ENCODE measurements around the gene SPI1. TPM values are rescaled to one million over a fixed set of nuclear protein-coding genes. Genes with fewer than 3 reads are reported as not detected.
A peak's percentile ranks its signal among the peaks of the same experiment; 100 is the strongest.

The SPI1 gene
- polyA plus RNA-seq, 2 of the 4 experiments (the other 2 are of a cell fraction) = 0.14 TPM; not detected in 1

DNA sequence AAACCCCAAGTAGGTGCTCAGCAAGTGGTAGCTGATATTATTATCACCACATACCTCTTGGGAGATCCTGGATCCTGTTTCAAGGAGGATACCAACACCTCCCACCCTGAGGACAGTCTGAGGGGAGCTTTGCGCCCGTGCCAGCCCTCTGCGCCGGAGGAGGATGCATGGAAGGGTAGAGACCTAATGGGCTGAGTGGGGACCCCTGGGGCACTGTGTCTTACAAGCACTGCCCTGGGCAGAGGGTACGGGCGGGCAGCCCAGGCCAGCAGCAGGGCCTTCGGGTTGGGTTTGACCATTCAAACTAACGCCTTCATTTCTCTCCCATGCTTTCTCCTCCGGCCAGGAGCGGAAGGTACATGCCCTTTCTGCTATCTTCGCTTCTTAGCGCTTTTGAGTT is 52.1 kb downstream of the SPI1 start:
- no peak overlapping the region for H3K27ac ChIP-seq
- 93% methylated on average over 12 of the region's 12 CpGs for WGBS (ENCODE audit: missing lambda C conversion rate)
- no peak overlapping the region for H3K4me3 ChIP-seq
- DNase-seq (ENCODE audit: low read depth in 1 of 2, low spot score in 1 of 2) (no peak), ATAC-seq (no peak), FAIRE-seq (no peak)
- H3K4me1 ChIP-seq = no peaks in the 10 kb centered on the region
- no peak overlapping the region for H3K4me2 ChIP-seq
- H3K9me3 ChIP-seq = no peaks in the 10 kb centered on the region
- POLR2A ChIA-PET = no interaction called here
- CTCF ChIA-PET = interaction anchor here (0.6 to 1.2 kb wide), 5 partner anchors 10 to 499 kb away, joined by 3 to 6 read pairs (median 3); no protein-coding TSS in a partner anchor
- TF ChIP-seq NPAS2 (CRISPR knock-in tag; IDR thresholded peaks at IDR 0.05; ENCODE audit: borderline replicate concordance) (no peak), ZSCAN20 (CRISPR knock-in tag; IDR thresholded peaks at IDR 0.05) (no peak), POLR2AphosphoS2 (conservative IDR thresholded peaks at IDR 0.05; ENCODE audit: low read length) (no peak), PHF8 (IDR thresholded peaks at IDR 0.05; ENCODE audit: borderline replicate concordance, low read depth) (no peak)

DNA sequence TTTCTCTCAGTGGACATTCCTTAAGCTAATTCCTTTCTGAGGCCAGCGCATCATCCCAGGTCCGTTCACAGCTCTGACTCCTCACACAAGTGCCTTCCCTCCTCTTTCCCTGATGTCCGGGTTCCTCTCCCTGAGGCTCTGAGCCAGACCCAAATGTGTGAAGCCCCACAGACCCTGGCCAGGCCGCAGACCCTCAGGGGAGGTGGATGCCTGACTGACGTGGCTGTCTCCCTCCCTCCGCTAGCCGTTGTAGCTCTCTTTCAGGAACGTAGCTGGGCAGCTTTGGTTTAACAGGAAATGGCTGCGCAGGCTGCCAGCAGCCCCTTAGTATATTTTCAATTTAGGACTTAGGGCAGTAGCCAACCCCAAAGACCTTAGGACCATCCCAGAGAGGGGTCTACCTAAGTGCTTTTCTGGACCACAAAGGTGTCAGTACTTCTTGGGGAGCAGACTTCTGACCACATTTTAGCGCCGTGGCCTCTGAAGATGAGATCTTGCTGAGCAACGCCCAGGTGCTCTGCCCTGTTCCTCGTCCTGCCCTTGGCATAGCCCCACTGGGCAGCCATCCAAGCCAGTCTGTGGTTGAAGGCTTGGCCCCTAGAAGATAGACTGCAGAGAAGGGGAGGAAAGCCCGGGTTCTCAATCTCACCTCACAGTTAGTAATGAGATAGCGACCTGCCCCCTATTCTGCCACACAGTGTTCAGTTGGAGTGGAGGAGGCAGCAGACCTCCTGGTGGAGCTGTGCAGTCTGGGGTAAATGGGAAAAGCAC is 52.9 kb downstream of the SPI1 start:
- DNase-seq (ENCODE audit: low read depth in 1 of 2, low spot score in 1 of 2) (no peak), FAIRE-seq (no peak)

DNA sequence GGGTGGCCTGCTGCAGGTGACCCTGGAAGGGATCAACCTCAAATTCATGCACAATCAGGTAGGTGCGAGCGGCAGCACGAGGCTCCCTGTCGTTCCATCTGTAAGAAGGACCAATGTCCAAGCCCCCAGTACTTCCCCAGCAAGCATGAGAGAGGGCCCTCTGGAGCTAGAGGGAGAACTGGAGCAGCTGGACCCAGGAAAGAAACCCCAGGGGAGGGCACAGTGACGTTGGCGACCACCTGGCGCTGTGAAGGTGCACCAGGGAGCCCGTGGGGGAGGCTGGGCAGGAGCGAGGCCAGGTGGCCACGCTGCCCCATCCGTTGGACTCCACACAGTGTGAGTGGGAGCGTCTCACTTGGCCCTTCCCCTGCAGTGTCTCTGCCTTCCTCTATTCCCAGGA is 53.8 kb downstream of the SPI1 start:
- H3K27ac ChIP-seq = no peak overlapping the region
- ATAC-seq (peak in 1 of 2 experiments; percentile 21; a peak in 2 of 6 replicates), FAIRE-seq (no peak), DNase-seq (ENCODE audit: low read depth in 1 of 2, low spot score in 1 of 2) (no peak)
- POLR2A ChIA-PET = no interaction called here
- TF ChIP-seq ZSCAN20 (CRISPR knock-in tag; IDR thresholded peaks at IDR 0.05) = no peak
- TF ChIP-seq NR3C1 (IDR thresholded peaks at IDR 0.05) = no peak
- TF ChIP-seq POLR2A (IDR thresholded peaks at IDR 0.05; ENCODE audit: low read length) = no peak
- TF ChIP-seq, protein P1, sequence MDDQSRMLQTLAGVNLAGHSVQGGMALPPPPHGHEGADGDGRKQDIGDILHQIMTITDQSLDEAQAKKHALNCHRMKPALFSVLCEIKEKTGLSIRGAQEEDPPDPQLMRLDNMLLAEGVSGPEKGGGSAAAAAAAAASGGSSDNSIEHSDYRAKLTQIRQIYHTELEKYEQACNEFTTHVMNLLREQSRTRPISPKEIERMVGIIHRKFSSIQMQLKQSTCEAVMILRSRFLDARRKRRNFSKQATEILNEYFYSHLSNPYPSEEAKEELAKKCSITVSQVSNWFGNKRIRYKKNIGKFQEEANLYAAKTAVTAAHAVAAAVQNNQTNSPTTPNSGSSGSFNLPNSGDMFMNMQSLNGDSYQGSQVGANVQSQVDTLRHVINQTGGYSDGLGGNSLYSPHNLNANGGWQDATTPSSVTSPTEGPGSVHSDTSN (IDR thresholded peaks at IDR 0.05) = no peak
- TF ChIP-seq MAZ (IDR thresholded peaks at IDR 0.05; ENCODE audit: borderline replicate concordance, low read depth, low read length) = no peak
- TF ChIP-seq SREBF2 (IDR thresholded peaks at IDR 0.05) = no peak
- no peak for TF ChIP-seq HOXB13 (CRISPR knock-in tag; IDR thresholded peaks at IDR 0.05; ENCODE audit: low read depth)
- no peak for TF ChIP-seq FOSL2 (IDR thresholded peaks at IDR 0.05)
- no peak for TF ChIP-seq FOSL2 (CRISPR knock-in tag; IDR thresholded peaks at IDR 0.05)
- no peak for TF ChIP-seq RARB (CRISPR knock-in tag; IDR thresholded peaks at IDR 0.05)
- TF ChIP-seq MAFK (IDR thresholded peaks at IDR 0.05; ENCODE audit: partially characterized antibody) = no peak
- TF ChIP-seq, protein P2, sequence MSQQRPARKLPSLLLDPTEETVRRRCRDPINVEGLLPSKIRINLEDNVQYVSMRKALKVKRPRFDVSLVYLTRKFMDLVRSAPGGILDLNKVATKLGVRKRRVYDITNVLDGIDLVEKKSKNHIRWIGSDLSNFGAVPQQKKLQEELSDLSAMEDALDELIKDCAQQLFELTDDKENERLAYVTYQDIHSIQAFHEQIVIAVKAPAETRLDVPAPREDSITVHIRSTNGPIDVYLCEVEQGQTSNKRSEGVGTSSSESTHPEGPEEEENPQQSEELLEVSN (IDR thresholded peaks at IDR 0.05; ENCODE audit: borderline replicate concordance, low read depth) = no peak
- TF ChIP-seq TP53 (CRISPR knock-in tag; IDR thresholded peaks at IDR 0.05) = no peak
- TF ChIP-seq CBX8 (IDR thresholded peaks at IDR 0.05) = no peak
- CTCF ChIA-PET = interaction anchor here (2.2 kb wide), 1 partner anchor 31 kb away, joined by 11 read pairs; no protein-coding TSS in a partner anchor
- WGBS (ENCODE audit: missing lambda C conversion rate) = 97% methylated on average over 9 of the region's 12 CpGs
- H3K4me1 ChIP-seq = no peaks in the 10 kb centered on the region
- H3K4me3 ChIP-seq = no peak overlapping the region
- H3K4me2 ChIP-seq = no peak overlapping the region
- H3K9me3 ChIP-seq = no peaks in the 10 kb centered on the region

More for the DNA sequence above, 52.9 kb downstream of the SPI1 start:
- Histone ChIP-seq H3K9me3 (no peaks in the 10 kb centered on the region), H3K27ac (no peak overlapping the region), H3K4me3 (no peak overlapping the region), H3K4me1 (no peaks in the 10 kb centered on the region), H3K4me2 (no peak overlapping the region)
- TF ChIP-seq NR3C1 (IDR thresholded peaks at IDR 0.05) (no peak), HOXA7 (CRISPR knock-in tag; IDR thresholded peaks at IDR 0.05) (no peak), HOXB13 (CRISPR knock-in tag; IDR thresholded peaks at IDR 0.05; ENCODE audit: low read depth) (no peak), TFCP2L1 (CRISPR knock-in tag; IDR thresholded peaks at IDR 0.05) (no peak), CBX2 (IDR thresholded peaks at IDR 0.05; ENCODE audit: borderline replicate concordance, low read depth) (no peak), EHF (CRISPR knock-in tag; IDR thresholded peaks at IDR 0.05) (no peak), NPAS2 (CRISPR knock-in tag; IDR thresholded peaks at IDR 0.05; ENCODE audit: borderline replicate concordance) (no peak), MAFK (IDR thresholded peaks at IDR 0.05; ENCODE audit: partially characterized antibody) (no peak), EP300 (IDR thresholded peaks at IDR 0.05) (no peak), TP53 (CRISPR knock-in tag; IDR thresholded peaks at IDR 0.05) (no peak), CHD4 (IDR thresholded peaks at IDR 0.05; ENCODE audit: borderline replicate concordance) (no peak)
- TF ChIP-seq, protein P3, sequence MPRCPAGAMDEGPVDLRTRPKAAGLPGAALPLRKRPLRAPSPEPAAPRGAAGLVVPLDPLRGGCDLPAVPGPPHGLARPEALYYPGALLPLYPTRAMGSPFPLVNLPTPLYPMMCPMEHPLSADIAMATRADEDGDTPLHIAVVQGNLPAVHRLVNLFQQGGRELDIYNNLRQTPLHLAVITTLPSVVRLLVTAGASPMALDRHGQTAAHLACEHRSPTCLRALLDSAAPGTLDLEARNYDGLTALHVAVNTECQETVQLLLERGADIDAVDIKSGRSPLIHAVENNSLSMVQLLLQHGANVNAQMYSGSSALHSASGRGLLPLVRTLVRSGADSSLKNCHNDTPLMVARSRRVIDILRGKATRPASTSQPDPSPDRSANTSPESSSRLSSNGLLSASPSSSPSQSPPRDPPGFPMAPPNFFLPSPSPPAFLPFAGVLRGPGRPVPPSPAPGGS (IDR thresholded peaks at IDR 0.05) = no peak
- TF ChIP-seq, protein P4, sequence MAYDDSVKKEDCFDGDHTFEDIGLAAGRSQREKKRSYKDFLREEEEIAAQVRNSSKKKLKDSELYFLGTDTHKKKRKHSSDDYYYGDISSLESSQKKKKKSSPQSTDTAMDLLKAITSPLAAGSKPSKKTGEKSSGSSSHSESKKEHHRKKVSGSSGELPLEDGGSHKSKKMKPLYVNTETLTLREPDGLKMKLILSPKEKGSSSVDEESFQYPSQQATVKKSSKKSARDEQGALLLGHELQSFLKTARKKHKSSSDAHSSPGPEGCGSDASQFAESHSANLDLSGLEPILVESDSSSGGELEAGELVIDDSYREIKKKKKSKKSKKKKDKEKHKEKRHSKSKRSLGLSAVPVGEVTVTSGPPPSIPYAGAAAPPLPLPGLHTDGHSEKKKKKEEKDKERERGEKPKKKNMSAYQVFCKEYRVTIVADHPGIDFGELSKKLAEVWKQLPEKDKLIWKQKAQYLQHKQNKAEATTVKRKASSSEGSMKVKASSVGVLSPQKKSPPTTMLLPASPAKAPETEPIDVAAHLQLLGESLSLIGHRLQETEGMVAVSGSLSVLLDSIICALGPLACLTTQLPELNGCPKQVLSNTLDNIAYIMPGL (CRISPR knock-in tag; IDR thresholded peaks at IDR 0.05; ENCODE audit: borderline replicate concordance) = no peak
- TF ChIP-seq, protein P5, sequence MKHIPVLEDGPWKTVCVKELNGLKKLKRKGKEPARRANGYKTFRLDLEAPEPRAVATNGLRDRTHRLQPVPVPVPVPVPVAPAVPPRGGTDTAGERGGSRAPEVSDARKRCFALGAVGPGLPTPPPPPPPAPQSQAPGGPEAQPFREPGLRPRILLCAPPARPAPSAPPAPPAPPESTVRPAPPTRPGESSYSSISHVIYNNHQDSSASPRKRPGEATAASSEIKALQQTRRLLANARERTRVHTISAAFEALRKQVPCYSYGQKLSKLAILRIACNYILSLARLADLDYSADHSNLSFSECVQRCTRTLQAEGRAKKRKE (CRISPR knock-in tag; IDR thresholded peaks at IDR 0.05; ENCODE audit: low read depth) = no peak
- TF ChIP-seq, protein P1 (IDR thresholded peaks at IDR 0.05) = no peak
- no peak for ATAC-seq
- ChIA-PET POLR2A (no interaction called here), CTCF (interaction anchor here (0.6 to 2.2 kb wide), 4 partner anchors 13 to 500 kb away, joined by 3 to 11 read pairs (median 4); no protein-coding TSS in a partner anchor)
- whole genome bisulfite sequencing (ENCODE audit: missing lambda C conversion rate) = 90% methylated on average over 14 of the region's 15 CpGs

Data from A549 (cell line).